Activated naive CD4-positive, alpha-beta T cell treated with anti-CD3 and anti-CD28 coated beads, Interleukin-2, amount 10 ng/mL, durations not matched to agents 7 days and 5 days (primary cell): ENCODE results near the gene BATF3.
"Not testable (repeated sequence)": the region's sequence is repeated elsewhere in the genome, so short reads cannot be mapped to it uniquely, and the experiment has no call there.

Experiments used
- CTCF ChIA-PET: fragments of 350-600 bp; sonication (Branson Sonifier 250); formaldehyde crosslinking; loops from one replicate; lab custom pipeline; 2021; ENCODE audit warnings: antibody characterized with exemption; lab: Charles Lee
- DNase-seq: peaks from one replicate; pipeline ENCODE4 v3.0.0-alpha.2; 2020
- H3K27ac Mint-ChIP-seq: one replicate; pipeline ENCODE4 v1.8.0; 2021; ENCODE audit warnings: mild to moderate bottlenecking, moderate library complexity, mixed read lengths
- H3K27me3 Mint-ChIP-seq: one replicate; pipeline ENCODE4 v1.8.0; 2021; ENCODE audit warnings: mild to moderate bottlenecking, mixed read lengths
- H3K36me3 Mint-ChIP-seq: one replicate; pipeline ENCODE4 v1.8.0; 2021; ENCODE audit warnings: mixed read lengths
- H3K4me1 Mint-ChIP-seq: one replicate; pipeline ENCODE4 v1.8.0; 2021; ENCODE audit warnings: mixed read lengths
- H3K4me3 Mint-ChIP-seq: one replicate; pipeline ENCODE4 v1.8.0; 2021; ENCODE audit warnings: mild to moderate bottlenecking, moderate library complexity, mixed read lengths
- H3K9me3 Mint-ChIP-seq: one replicate; pipeline ENCODE4 v1.8.0; 2021; ENCODE audit warnings: mixed read lengths

Gene BATF3

DNA sequence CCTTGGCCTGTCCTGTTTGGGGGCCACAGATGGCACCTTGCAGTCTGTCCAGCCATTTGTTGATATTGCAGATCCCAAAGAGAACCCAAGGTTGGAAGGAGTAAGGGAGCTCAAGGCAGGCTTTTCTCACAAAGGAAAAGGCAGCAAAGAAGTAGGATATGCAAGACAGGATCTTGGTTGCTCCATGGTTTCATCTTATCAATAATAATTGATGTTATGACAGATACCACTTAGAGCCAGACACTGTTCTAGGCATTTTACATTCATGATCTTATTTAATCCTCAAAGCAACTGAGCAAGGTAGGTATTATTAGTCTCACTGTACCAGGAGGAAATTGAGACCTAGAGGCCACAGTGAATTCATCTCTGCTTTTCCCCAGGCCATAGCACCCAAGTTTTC, 28.8 kb downstream of the BATF3 start:
- DNase-seq = no peak
- H3K27ac Mint-ChIP-seq = no peak overlapping the region
- no peaks in the 10 kb centered on the region for H3K36me3 Mint-ChIP-seq
- H3K27me3 Mint-ChIP-seq = peaks cover 32% of the 10 kb centered on the region
- no peaks in the 10 kb centered on the region for H3K9me3 Mint-ChIP-seq
- peaks cover 12% of the 10 kb centered on the region for H3K4me1 Mint-ChIP-seq
- no peak overlapping the region for H3K4me3 Mint-ChIP-seq
- CTCF ChIA-PET = interaction anchor here (0.9 to 1.4 kb wide), 5 partner anchors 8 to 111 kb away, joined by 3 to 6 read pairs (median 3); no protein-coding TSS in a partner anchor

DNA sequence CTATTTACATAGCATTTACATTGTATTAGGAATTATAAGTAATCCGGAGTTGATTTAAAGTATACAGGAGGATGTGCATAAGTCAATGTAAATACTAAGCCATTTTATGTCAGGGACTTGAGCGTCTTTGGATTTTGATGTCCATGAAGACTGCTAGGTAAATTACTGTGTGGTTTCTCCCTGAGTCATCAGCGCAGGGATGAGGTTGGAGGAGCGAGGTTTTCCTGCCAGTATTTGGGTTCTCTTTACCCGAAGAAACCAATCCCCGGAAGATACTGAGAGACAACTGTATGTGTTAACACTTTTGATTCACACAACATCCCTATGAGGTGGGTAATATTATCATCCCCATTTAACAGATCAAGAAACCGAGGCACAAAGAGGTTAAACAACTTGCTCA, 29.3 kb downstream of the BATF3 start:
- no peaks in the 10 kb centered on the region for H3K36me3 Mint-ChIP-seq
- no peak overlapping the region for H3K27ac Mint-ChIP-seq
- peaks cover 32% of the 10 kb centered on the region for H3K27me3 Mint-ChIP-seq
- no peak for DNase-seq
- CTCF ChIA-PET = interaction anchor here (0.9 to 1.3 kb wide), 3 partner anchors 9 to 111 kb away, joined by 3 read pairs; no protein-coding TSS in a partner anchor
- H3K4me1 Mint-ChIP-seq = peaks cover 16% of the 10 kb centered on the region
- no peak overlapping the region for H3K4me3 Mint-ChIP-seq
- no peaks in the 10 kb centered on the region for H3K9me3 Mint-ChIP-seq

DNA sequence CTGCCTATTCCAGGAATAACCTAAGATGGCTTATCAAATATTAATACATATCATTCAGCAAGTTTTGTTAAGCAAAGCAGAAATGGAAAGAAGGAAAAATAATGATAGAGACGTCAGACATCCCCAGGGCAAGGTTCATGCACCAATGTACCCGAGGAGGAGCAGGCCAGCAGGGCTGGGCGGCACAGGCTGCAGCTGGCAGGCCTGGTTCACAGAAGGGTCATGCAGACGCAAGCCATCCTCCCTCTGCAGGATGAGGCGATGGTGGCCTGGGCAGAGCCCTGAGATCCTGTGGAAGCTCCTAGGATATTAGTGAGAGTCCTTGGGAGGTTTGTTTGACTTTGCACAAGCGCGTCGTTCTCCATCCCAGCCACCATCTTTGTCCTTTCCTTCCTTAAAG, 30.0 kb downstream of the BATF3 start:
- no peaks in the 10 kb centered on the region for H3K36me3 Mint-ChIP-seq

DNA sequence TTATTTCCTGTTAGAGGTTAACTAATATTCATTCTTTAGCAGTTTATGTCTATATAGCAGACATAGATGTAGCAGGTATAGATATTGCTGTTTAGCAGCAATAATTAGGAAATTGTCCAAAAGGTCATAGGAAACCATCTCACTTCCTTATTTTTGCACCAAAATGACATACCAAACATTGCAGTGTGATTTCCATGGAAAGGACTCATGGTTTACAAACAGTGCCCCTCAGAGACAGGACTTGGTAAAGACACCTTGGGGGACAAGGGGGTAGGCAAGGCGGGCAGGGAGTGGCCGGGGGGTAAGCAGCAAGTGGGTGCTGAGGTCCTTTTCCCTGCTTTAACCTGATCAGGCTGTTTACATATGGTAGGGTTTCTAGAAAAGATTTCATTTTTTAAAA, 30.5 kb downstream of the BATF3 start:
- peaks cover 16% of the 10 kb centered on the region for H3K4me1 Mint-ChIP-seq
- no peaks in the 10 kb centered on the region for H3K36me3 Mint-ChIP-seq
- no peak overlapping the region for H3K27ac Mint-ChIP-seq
- DNase-seq = no peak
- H3K27me3 Mint-ChIP-seq = peaks cover 32% of the 10 kb centered on the region
- CTCF ChIA-PET = interaction anchor here (1.0 to 5.7 kb wide), 6 partner anchors 8 to 192 kb away, joined by 3 to 92 read pairs (median 6); no protein-coding TSS in a partner anchor
- H3K9me3 Mint-ChIP-seq = no peaks in the 10 kb centered on the region
- H3K4me3 Mint-ChIP-seq = no peak overlapping the region

More for the DNA sequence above, 30.0 kb downstream of the BATF3 start:
- CTCF ChIA-PET = interaction anchor here (1.3 kb wide), 1 partner anchor 14 kb away, joined by 3 read pairs; no protein-coding TSS in a partner anchor
- Mint-ChIP-seq H3K9me3 (no peaks in the 10 kb centered on the region), H3K4me3 (no peak overlapping the region), H3K27me3 (peaks cover 32% of the 10 kb centered on the region), H3K27ac (no peak overlapping the region), H3K4me1 (peaks cover 16% of the 10 kb centered on the region)
- no peak for DNase-seq

DNA sequence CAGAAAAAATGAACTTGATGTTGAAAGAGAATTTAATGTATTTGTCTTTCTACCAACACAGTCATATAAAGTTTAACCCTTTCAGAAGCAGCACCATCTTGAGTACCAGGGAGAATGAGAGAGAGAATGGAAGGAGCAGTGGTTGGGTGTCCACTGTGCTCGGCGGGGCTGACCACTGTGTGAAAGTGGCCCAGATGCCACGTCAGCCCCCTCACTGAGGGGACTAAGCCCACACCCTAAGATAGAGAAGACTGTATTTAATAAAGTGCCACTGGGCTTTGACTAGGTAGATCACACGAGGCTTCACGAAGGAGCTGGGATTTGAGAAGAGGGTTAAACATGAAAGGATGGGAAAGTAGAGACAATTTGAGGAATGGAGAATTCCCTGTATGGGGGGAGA, 31.2 kb downstream of the BATF3 start:
- Mint-ChIP-seq H3K4me3 (no peak overlapping the region), H3K9me3 (no peaks in the 10 kb centered on the region), H3K36me3 (no peaks in the 10 kb centered on the region), H3K4me1 (peaks cover 16% of the 10 kb centered on the region), H3K27ac (no peak overlapping the region), H3K27me3 (peaks cover 32% of the 10 kb centered on the region)
- CTCF ChIA-PET = interaction anchor here (1.0 to 5.7 kb wide), 7 partner anchors 9 to 191 kb away, joined by 3 to 92 read pairs (median 5); no protein-coding TSS in a partner anchor
- no peak for DNase-seq

DNA sequence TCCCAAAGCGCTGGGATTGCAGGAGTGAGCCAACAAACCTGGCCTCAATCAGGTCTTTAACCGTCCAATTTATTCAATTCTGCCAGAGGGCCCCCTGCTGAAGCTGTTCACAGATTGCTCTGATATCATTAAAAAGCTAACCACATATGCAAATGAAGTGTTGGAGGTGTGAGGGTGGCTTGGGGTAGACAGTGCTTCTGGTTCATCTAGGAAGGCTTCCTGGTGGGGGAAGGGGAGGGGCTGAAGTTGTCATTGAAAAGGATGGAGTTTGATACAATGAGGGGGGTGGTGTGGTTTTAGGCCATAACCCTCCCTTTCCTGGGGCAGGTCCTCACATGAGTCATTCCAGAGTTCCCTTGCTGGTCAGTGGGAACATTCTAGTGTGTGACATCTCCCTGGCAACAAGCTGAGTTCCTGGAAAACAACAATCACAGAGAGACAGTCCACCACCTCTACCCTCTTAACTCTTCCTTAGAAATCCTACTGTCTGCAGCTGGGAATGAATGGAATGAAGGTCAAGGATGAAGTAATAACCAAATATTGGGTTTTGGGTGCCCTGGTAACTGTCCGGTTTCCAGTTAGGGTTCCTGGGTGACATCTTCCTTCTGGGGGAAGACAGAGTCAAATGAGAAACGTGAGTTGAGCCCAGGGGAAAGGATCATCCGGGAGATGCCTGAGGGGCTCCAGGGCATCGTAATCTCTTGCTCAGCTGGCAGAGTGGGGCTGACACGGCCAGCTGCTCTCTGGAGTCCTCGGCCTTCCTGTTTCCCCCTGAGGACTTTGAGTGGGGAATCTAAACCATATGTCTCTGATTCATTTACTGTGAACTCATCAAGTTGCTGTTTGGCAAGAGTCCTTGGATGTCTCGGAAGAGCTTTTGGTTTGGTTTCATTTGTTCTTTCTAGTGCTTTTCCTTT, 32.2 kb downstream of the BATF3 start:
- Mint-ChIP-seq H3K27ac (no peak overlapping the region), H3K9me3 (no peaks in the 10 kb centered on the region), H3K36me3 (no peaks in the 10 kb centered on the region), H3K27me3 (peaks cover 28% of the 10 kb centered on the region), H3K4me3 (no peak overlapping the region), H3K4me1 (peaks cover 16% of the 10 kb centered on the region)
- CTCF ChIA-PET = interaction anchor here (0.9 to 5.7 kb wide), 8 partner anchors 10 to 327 kb away, joined by 3 to 92 read pairs (median 3); no protein-coding TSS in a partner anchor
- DNase-seq = no peak

DNA sequence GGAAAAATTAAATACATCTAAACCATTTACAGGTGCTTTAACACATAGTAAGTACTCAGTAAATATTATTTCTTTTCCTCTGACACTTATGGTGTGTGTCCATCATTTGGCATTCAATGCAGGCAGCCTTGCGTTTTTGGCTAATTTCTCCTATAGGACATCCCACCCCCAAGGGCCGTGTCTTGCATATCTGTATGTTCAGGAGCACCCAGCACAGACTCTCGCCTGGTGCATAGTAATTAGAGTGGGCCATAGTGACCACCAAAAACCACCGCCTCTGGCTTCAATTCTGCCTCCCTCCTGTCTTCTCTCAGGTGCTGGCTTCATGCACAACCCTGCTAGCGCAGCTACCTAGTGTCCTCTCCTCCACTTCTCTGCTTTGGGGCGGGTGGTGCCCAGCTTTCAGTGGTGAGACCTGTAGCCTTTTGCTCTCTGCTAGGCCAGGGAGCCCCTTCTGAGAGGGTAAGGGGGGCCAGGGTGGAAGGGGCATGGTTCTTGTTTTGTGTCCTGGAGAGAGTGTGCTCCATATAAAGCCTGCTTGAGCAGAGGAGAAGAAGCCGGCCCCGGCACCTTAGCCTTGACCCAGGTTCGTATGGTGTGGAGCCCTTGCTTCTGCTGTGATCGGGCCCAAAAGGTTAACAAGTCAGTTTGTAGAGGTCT, 33.4 kb downstream of the BATF3 start:
- Mint-ChIP-seq H3K4me3 (peak overlapping the region; percentile 73), H3K27me3 (peaks cover 20% of the 10 kb centered on the region), H3K4me1 (peaks cover 12% of the 10 kb centered on the region), H3K36me3 (no peaks in the 10 kb centered on the region), H3K9me3 (no peaks in the 10 kb centered on the region), H3K27ac (no peak overlapping the region)
- no peak for DNase-seq
- CTCF ChIA-PET = interaction anchor here (1.0 to 5.7 kb wide), 18 partner anchors 10 to 329 kb away, joined by 3 to 92 read pairs (median 9); partner anchors contain the start of gene BATF3

DNA sequence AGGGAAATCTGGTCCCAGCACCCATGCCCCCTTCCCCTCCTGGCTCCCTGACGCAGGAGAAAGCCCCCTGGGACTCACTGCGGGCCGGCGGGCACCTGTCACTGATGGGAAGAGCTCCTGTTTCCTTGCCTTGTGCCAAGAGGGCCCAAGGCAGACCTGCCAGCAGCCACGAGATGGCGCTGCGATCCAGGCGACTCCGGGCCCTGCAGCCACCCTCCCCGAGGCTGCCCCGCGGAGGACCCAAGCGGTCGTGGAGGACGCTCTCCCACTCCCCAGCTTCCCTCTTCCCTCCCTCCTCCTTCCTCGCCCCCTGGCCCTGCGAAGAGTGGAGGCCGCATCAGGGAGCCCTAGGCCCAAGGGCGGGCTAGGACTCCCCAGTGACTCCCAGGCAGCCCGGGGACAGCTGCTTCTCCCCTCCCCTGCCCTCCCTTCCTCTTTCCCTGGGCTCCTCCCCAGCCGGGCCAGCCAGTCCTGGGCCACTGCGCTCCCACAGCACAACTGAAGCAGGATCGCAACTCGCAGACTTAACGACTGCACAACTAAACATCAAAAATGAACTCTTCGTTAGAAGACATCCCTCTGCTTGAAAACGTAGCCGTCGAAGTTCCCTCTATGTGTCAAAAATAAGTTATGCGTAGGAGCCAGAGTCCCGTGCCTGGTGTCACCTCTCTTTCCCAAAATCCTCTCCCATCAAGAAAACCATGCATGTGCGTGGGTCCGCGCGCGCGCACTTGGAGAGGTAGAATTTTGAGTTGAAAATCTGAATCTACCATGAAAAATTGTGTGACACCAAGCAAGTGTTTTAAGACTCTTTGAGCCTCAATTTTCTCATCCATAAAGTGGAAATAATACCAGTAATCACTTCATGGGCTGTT, 34.2 kb downstream of the BATF3 start:
- no peak overlapping the region for H3K27ac Mint-ChIP-seq
- CTCF ChIA-PET = interaction anchor here (0.6 to 5.7 kb wide), 54 partner anchors 9 to 329 kb away, joined by 3 to 92 read pairs (median 4); partner anchors contain the start of genes ATF3, BATF3, FLVCR1 and NSL1
- H3K4me1 Mint-ChIP-seq = peaks cover 10% of the 10 kb centered on the region

DNA sequence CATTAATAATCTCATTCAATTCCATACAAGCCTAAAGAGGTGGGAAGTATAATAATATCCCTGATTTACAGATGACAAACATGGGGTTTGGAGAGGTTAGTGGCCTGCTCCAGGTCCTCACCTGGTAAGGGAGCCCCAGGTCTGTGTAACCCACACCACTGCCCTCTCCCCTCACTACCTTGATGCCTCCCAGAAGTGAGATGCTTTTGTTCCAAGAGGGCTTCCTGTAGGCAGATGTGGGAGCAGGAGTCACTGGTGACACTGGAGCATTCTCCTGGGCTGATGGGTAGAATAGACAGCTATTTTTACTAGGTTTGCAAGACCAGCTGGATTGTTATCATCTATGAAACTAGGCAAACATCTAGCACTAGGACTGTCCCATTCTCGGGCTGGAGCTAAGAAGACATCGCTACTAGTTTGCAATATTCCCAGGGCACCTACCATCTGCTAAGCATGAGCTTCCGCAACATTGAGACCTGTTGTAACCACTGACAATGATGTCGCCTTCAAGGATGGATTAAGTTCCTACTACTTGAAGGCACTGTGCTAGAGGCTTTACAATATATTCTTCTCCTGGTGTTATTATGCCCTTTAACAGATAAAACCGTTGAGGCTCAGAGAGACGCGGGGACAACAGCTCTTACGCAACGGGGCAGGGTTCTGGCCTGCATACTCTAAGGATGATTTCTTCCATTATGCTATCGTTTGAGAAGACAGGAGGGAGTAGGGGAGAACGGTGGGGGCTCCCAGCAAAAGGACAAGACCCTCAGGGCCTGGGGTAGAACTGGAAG, 35.0 kb downstream of the BATF3 start:
- Mint-ChIP-seq H3K4me3 (peak overlapping the region; percentile 1), H3K9me3 (no peaks in the 10 kb centered on the region), H3K27me3 (peaks cover 7% of the 10 kb centered on the region), H3K36me3 (no peaks in the 10 kb centered on the region), H3K4me1 (peaks cover 10% of the 10 kb centered on the region), H3K27ac (no peak overlapping the region)
- no peak for DNase-seq
- CTCF ChIA-PET = interaction anchor here (0.6 to 5.7 kb wide), 53 partner anchors 9 to 330 kb away, joined by 3 to 92 read pairs (median 4); partner anchors contain the start of genes ATF3, BATF3, FLVCR1 and NSL1

More for the DNA sequence above, 34.2 kb downstream of the BATF3 start:
- peak; percentile 85 for DNase-seq
- Mint-ChIP-seq H3K4me3 (peak overlapping the region; percentile 73), H3K9me3 (no peaks in the 10 kb centered on the region), H3K27me3 (peaks cover 12% of the 10 kb centered on the region), H3K36me3 (no peaks in the 10 kb centered on the region)

DNA sequence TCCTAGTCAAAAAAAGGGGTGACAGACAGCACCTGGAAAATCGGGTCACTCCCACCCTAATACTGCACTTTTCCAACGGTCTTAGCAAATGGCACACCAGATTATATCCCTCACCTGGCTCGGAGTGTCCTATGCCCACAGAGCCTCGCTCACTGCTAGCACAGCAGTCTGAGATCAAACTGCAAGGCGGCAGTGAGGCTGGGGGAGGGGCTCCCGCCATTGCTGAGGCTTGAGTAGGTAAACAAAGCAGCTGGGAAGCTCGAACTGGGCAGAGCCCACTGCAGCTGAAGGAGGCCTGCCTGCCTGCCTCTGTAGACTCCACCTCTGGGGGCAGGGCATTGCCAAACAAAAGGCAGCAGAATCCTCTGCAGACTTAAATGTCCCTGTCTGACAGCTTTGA, 41.4 kb downstream of the BATF3 start:
- H3K9me3 Mint-ChIP-seq, H3K27ac Mint-ChIP-seq, H3K4me3 Mint-ChIP-seq, H3K36me3 Mint-ChIP-seq, DNase-seq, H3K4me1 Mint-ChIP-seq, CTCF ChIA-PET: not testable (repeated sequence)
- peaks cover 50% of the 10 kb centered on the region for H3K27me3 Mint-ChIP-seq

DNA sequence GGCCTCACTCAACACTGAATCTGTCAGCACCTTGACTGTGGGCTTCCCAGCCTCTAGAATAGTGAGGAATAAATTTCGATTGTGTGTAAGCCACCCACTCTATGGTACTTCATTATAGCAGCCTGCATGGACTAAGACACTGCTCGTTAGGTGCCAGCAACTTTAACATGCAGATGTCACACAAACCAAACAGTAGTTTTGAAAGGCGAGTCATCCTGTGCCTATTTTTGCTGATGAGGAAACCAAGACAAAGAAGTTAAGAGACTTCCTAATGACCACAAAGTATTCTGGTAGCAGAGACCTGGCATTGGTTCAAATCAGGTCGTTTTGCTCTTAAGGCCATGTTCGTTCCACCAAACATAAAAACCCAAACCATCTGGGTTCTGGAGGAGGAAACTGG, 42.9 kb downstream of the BATF3 start:
- DNase-seq = no peak
- Mint-ChIP-seq H3K9me3 (no peaks in the 10 kb centered on the region), H3K27ac (no peak overlapping the region), H3K36me3 (no peaks in the 10 kb centered on the region), H3K4me3 (no peak overlapping the region), H3K27me3 (peaks cover 56% of the 10 kb centered on the region), H3K4me1 (no peaks in the 10 kb centered on the region)
- CTCF ChIA-PET = interaction anchor here (2.5 kb wide), 1 partner anchor 8 kb away, joined by 14 read pairs; no protein-coding TSS in a partner anchor

DNA sequence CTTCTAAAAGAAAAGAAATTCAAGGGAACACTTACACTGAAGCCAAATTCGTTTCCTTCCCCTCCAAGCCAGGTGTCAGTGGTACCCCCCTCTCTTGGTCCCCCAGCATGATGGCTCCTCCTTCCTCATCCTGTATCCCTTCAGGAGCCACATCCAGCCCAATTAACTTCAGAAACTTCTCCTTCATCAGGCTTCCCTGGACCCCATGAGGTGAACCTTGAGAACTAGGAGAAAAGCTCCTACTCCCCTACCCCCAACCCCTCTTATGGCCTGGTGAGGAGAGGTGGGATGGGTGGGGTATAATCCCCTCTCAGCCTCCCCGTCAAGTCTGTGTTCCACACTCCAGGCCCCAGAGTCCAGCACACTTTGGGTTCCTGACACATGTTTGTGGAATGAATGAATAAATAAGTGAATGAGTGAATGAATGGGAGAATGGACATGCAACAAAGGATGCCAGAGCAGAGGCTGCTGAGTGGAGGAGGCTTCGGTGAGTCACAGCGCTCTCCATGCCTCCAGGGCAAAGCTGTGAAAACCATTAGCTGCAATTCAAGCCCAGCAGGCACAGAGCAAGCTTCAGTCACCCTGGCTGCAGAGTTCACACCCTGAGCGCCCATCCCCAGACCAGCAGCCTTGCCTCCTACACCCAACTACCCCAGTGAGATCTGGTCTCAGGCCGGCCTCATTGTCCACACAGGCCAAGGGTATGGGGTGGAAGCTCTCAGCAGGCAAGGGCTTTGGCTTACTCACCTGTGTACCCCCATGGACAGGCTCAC, 43.8 kb downstream of the BATF3 start:
- Mint-ChIP-seq H3K9me3 (no peaks in the 10 kb centered on the region), H3K27me3 (peaks cover 56% of the 10 kb centered on the region), H3K27ac (no peak overlapping the region), H3K4me1 (no peaks in the 10 kb centered on the region), H3K4me3 (no peak overlapping the region), H3K36me3 (no peaks in the 10 kb centered on the region)
- no peak for DNase-seq
- CTCF ChIA-PET = interaction anchor here (0.7 to 2.5 kb wide), 3 partner anchors 9 to 188 kb away, joined by 3 to 14 read pairs (median 4); no protein-coding TSS in a partner anchor
